Measurements from ENCODE around the gene DUOXA2.

DUOXA2 gene

GRCh38 chr15:45137703-45138102 is 23.6 kb downstream of the DUOXA2 start:
- peaks cover 22% of the 10 kb centered on the region for H3K4me1 Mint-ChIP-seq
- no peak overlapping the region for H3K4me3 Mint-ChIP-seq
- DNase-seq (ENCODE audit: low spot score in 2 of 2) (no peak), ATAC-seq (replicated peaks; ENCODE audit: extremely low read depth, poor library complexity, severe bottlenecking) (no peak)
- no peak overlapping the region for H3K27ac Mint-ChIP-seq (ENCODE audit: low read depth)
- peaks cover 34% of the 10 kb centered on the region for H3K27me3 Mint-ChIP-seq
- H3K36me3 Mint-ChIP-seq (ENCODE audit: insufficient read depth): peaks cover 2% of the 10 kb centered on the region
- H3K9me3 Mint-ChIP-seq: no peaks in the 10 kb centered on the region

GRCh38 chr15:45138814-45139765 is 25.0 kb downstream of the DUOXA2 start:
- no peak overlapping the region for H3K27ac Mint-ChIP-seq (ENCODE audit: low read depth)
- H3K27me3 Mint-ChIP-seq: peaks cover 20% of the 10 kb centered on the region
- H3K36me3 Mint-ChIP-seq (ENCODE audit: insufficient read depth): peaks cover 2% of the 10 kb centered on the region
- H3K4me3 Mint-ChIP-seq: no peak overlapping the region
- H3K4me1 Mint-ChIP-seq: peaks cover 21% of the 10 kb centered on the region
- DNase-seq (ENCODE audit: low spot score in 2 of 2): no peak
- ATAC-seq (replicated peaks; ENCODE audit: extremely low read depth, poor library complexity, severe bottlenecking): no peak
- no peaks in the 10 kb centered on the region for H3K9me3 Mint-ChIP-seq

GRCh38 chr15:45139770-45140169 is 25.6 kb downstream of the DUOXA2 start:
- Mint-ChIP-seq H3K9me3 (no peaks in the 10 kb centered on the region), H3K27ac (ENCODE audit: low read depth) (no peak overlapping the region), H3K27me3 (peaks cover 13% of the 10 kb centered on the region), H3K36me3 (ENCODE audit: insufficient read depth) (peaks cover 2% of the 10 kb centered on the region), H3K4me1 (peaks cover 14% of the 10 kb centered on the region), H3K4me3 (no peak overlapping the region)
- no peak for ATAC-seq (replicated peaks; ENCODE audit: extremely low read depth, poor library complexity, severe bottlenecking)
- no peak for DNase-seq (ENCODE audit: low spot score in 2 of 2)

- H3K4me3 Mint-ChIP-seq: no peak overlapping the region
- DNase-seq (ENCODE audit: low spot score in 2 of 2) (no peak), ATAC-seq (replicated peaks; ENCODE audit: extremely low read depth, poor library complexity, severe bottlenecking) (no peak)
- H3K27ac Mint-ChIP-seq (ENCODE audit: low read depth): no peak overlapping the region
- peaks cover 10% of the 10 kb centered on the region for H3K27me3 Mint-ChIP-seq
- H3K9me3 Mint-ChIP-seq: no peaks in the 10 kb centered on the region
- H3K4me1 Mint-ChIP-seq: peaks cover 12% of the 10 kb centered on the region
- no peaks in the 10 kb centered on the region for H3K36me3 Mint-ChIP-seq (ENCODE audit: insufficient read depth)
These were observed 26.6 kb downstream of the DUOXA2 start for GRCh38 chr15:45140557-45141250.

- Mint-ChIP-seq H3K4me3 (no peak overlapping the region), H3K27me3 (peaks cover 6% of the 10 kb centered on the region), H3K9me3 (no peaks in the 10 kb centered on the region), H3K27ac (ENCODE audit: low read depth) (no peak overlapping the region), H3K4me1 (peaks cover 8% of the 10 kb centered on the region), H3K36me3 (ENCODE audit: insufficient read depth) (no peaks in the 10 kb centered on the region)
- ATAC-seq (replicated peaks; ENCODE audit: extremely low read depth, poor library complexity, severe bottlenecking) (no peak), DNase-seq (ENCODE audit: low spot score in 2 of 2) (no peak)
These were observed 27.3 kb downstream of the DUOXA2 start for GRCh38 chr15:45141386-45141785.

- Mint-ChIP-seq H3K27ac (ENCODE audit: low read depth) (no peak overlapping the region), H3K4me1 (peaks cover 5% of the 10 kb centered on the region), H3K36me3 (ENCODE audit: insufficient read depth) (no peaks in the 10 kb centered on the region), H3K4me3 (no peak overlapping the region), H3K9me3 (no peaks in the 10 kb centered on the region), H3K27me3 (no peaks in the 10 kb centered on the region)
- DNase-seq (ENCODE audit: low spot score in 2 of 2) (no peak), ATAC-seq (replicated peaks; ENCODE audit: extremely low read depth, poor library complexity, severe bottlenecking) (no peak)
These were observed 28.9 kb downstream of the DUOXA2 start for GRCh38 chr15:45143056-45143455.

- Mint-ChIP-seq H3K4me3 (no peak overlapping the region), H3K36me3 (ENCODE audit: insufficient read depth) (no peaks in the 10 kb centered on the region), H3K4me1 (peaks cover 5% of the 10 kb centered on the region), H3K9me3 (no peaks in the 10 kb centered on the region), H3K27ac (ENCODE audit: low read depth) (no peak overlapping the region), H3K27me3 (no peaks in the 10 kb centered on the region)
- ATAC-seq (replicated peaks; ENCODE audit: extremely low read depth, poor library complexity, severe bottlenecking) (no peak), DNase-seq (ENCODE audit: low spot score in 2 of 2) (no peak)
These were observed 29.8 kb downstream of the DUOXA2 start for GRCh38 chr15:45143946-45144345.

GRCh38 chr15:45144775-45145174 is 30.6 kb downstream of the DUOXA2 start:
- no peak overlapping the region for H3K27ac Mint-ChIP-seq (ENCODE audit: low read depth)
- ATAC-seq (replicated peaks; ENCODE audit: extremely low read depth, poor library complexity, severe bottlenecking) (no peak), DNase-seq (ENCODE audit: low spot score in 2 of 2) (no peak)
- H3K27me3 Mint-ChIP-seq: no peaks in the 10 kb centered on the region
- no peaks in the 10 kb centered on the region for H3K36me3 Mint-ChIP-seq (ENCODE audit: insufficient read depth)
- H3K9me3 Mint-ChIP-seq: no peaks in the 10 kb centered on the region
- H3K4me1 Mint-ChIP-seq: peaks cover 5% of the 10 kb centered on the region
- no peak overlapping the region for H3K4me3 Mint-ChIP-seq

GRCh38 chr15:45146405-45146804 is 32.3 kb downstream of the DUOXA2 start:
- Mint-ChIP-seq H3K36me3 (ENCODE audit: insufficient read depth) (no peaks in the 10 kb centered on the region), H3K4me3 (no peak overlapping the region), H3K27ac (ENCODE audit: low read depth) (no peak overlapping the region), H3K4me1 (peaks cover 2% of the 10 kb centered on the region), H3K9me3 (no peaks in the 10 kb centered on the region), H3K27me3 (no peaks in the 10 kb centered on the region)
- DNase-seq (ENCODE audit: low spot score in 2 of 2) (no peak), ATAC-seq (replicated peaks; ENCODE audit: extremely low read depth, poor library complexity, severe bottlenecking) (no peak)

GRCh38 chr15:45147606-45148005 is 33.5 kb downstream of the DUOXA2 start:
- Mint-ChIP-seq H3K4me1 (peaks cover 7% of the 10 kb centered on the region), H3K27ac (ENCODE audit: low read depth) (no peak overlapping the region), H3K27me3 (no peaks in the 10 kb centered on the region), H3K36me3 (ENCODE audit: insufficient read depth) (peaks cover 3% of the 10 kb centered on the region), H3K4me3 (no peak overlapping the region), H3K9me3 (no peaks in the 10 kb centered on the region)
- DNase-seq (ENCODE audit: low spot score in 2 of 2): no peak
- no peak for ATAC-seq (replicated peaks; ENCODE audit: extremely low read depth, poor library complexity, severe bottlenecking)

- ATAC-seq (replicated peaks; ENCODE audit: extremely low read depth, poor library complexity, severe bottlenecking): no peak
- peaks cover 3% of the 10 kb centered on the region for H3K36me3 Mint-ChIP-seq (ENCODE audit: insufficient read depth)
- no peaks in the 10 kb centered on the region for H3K9me3 Mint-ChIP-seq
- no peak overlapping the region for H3K27ac Mint-ChIP-seq (ENCODE audit: low read depth)
- H3K4me1 Mint-ChIP-seq: peaks cover 7% of the 10 kb centered on the region
- H3K27me3 Mint-ChIP-seq: no peaks in the 10 kb centered on the region
- no peak overlapping the region for H3K4me3 Mint-ChIP-seq
- DNase-seq (ENCODE audit: low spot score in 2 of 2): no peak
These were observed 34.2 kb downstream of the DUOXA2 start for GRCh38 chr15:45148076-45149059.

GRCh38 chr15:45149060-45149459 is 34.9 kb downstream of the DUOXA2 start:
- Mint-ChIP-seq H3K9me3 (no peaks in the 10 kb centered on the region), H3K4me3 (no peak overlapping the region), H3K27ac (ENCODE audit: low read depth) (no peak overlapping the region), H3K4me1 (peaks cover 7% of the 10 kb centered on the region), H3K36me3 (ENCODE audit: insufficient read depth) (peaks cover 3% of the 10 kb centered on the region), H3K27me3 (no peaks in the 10 kb centered on the region)
- ATAC-seq (replicated peaks; ENCODE audit: extremely low read depth, poor library complexity, severe bottlenecking) (no peak), DNase-seq (ENCODE audit: low spot score in 2 of 2) (no peak)

Data from central memory CD8-positive, alpha-beta T cell (primary cell).